GM13976 (cell line): ENCODE measurements around the gene SLC5A6.
"Not testable (repeated sequence)": the region's sequence is repeated elsewhere in the genome, so short reads cannot be mapped to it uniquely, and the experiment has no call there.

ENCODE experiments used
- DNase-seq: peaks from one replicate; pipeline ENCODE4 v3.0.0; 2012; ENCODE audit warnings: low spot score
- CTCF ChIP-seq: IDR thresholded peaks from 2 replicates; pipeline ENCODE4 v1.5.1; 2012; ENCODE audit warnings: borderline replicate concordance, mild to moderate bottlenecking; ENCODE audit not compliant: insufficient read depth; ENCODE audit errors: extremely low read depth, missing control alignments, control extremely low read depth
- in situ Hi-C: fragments of 300-500 bp; cut with MboI; formaldehyde crosslinking; loops from one replicate; pipeline ENCODE4 v1.12.0; 2022; ENCODE audit warnings: low sequenced_read_pairs, mixed read lengths, inconsistent platforms; ENCODE audit not compliant: unreplicated experiment

Gene SLC5A6

DNA sequence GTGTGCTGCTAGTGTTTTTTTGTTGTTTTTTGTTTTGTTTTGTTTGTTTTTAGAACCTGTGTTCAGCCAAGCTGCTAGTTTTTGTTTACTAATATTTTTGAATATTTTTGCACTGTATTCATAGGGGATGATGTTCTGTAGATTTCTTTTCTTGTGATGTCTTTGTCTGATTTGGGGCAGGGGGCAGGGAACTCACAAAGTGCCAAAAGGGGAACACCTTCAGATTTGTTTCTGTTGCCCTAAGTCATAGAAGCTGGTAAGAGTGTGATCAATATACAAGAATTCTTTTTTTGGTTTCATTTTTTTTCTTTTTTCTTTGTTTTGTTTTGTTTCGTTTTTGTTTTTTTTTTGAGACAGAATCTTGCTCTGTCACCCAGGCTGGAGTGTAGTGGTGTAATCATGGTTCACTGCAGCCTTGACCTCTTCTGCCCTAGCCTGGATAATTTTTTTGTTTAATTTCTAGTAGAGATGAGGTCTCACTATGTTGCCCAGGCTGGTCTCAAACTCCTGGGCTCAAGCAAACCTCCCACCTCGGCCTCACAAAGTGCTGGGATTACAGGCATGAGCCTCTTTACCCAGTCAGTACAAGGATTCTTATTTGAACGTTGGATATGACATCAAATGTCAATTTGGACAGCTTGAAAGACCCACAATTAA lies 32.6 kb downstream of the SLC5A6 start:
- in situ Hi-C loops, result loop anchor here (25.0 kb wide), 1 partner anchor 217 kb away; the partner anchor contains the start of gene MAPRE3
- no peak for TF ChIP-seq CTCF
- DNase-seq, result no peak

DNA sequence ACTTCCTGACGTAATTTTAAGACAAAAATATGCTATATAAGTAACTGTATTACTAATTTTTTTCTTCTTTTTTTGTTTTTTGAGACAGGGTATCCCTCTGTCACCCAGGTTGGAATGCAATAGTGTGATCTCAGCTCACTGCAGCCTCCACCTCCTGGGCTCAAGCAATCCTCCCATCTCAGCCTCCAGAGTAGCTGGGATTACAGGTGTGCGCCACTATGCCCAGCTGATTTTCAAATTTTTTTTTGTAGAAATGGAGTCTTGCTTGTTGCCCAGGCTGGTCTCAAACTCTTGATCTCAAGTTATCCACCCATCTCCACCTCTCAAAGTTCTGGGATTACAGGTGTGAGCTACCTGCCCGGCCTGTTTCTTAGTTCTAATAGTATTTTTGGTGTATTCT lies 33.6 kb downstream of the SLC5A6 start:
- no peak for DNase-seq
- in situ Hi-C loops, result loop anchor here (25.0 kb wide), 1 partner anchor 216 kb away; the partner anchor contains the start of gene MAPRE3
- TF ChIP-seq CTCF, result no peak

GRCh38 chr2:27177441-27178351 lies 34.4 kb downstream of the SLC5A6 start:
- TF ChIP-seq CTCF, result no peak
- no peak for DNase-seq
- in situ Hi-C loops, result loop anchor here (25.0 kb wide), 1 partner anchor 215 kb away; the partner anchor contains the start of gene MAPRE3

GRCh38 chr2:27175781-27176180 lies 36.3 kb downstream of the SLC5A6 start:
- not testable (repeated sequence) for DNase-seq
- in situ Hi-C loops, result loop anchor here (25.0 kb wide), 1 partner anchor 213 kb away; the partner anchor contains the start of gene MAPRE3

DNA sequence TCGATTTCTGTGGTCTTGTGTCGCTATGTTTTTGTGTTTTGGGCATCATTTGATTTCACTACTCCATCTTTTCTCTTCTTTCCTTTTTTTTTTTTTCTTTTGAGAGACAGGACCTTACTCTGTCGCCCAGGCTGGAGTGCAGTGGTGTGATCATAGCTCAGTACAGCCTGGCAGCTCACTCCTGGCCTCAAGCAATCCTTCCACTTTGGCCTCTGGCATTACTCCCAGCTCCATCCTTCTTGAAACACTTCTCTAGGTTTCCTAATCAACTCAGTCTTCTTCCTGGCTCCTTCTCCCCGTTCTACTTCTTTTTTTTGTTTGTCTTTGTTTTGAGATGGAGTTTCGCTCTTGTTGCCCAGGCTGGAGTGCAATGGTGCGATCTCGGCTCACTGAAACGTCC lies 36.7 kb downstream of the SLC5A6 start:
- in situ Hi-C loops, result loop anchor here (25.0 kb wide), 1 partner anchor 213 kb away; the partner anchor contains the start of gene MAPRE3
- no peak for TF ChIP-seq CTCF
- no peak for DNase-seq

- in situ Hi-C loops, result loop anchor here (25.0 kb wide), 1 partner anchor 212 kb away; the partner anchor contains the start of gene MAPRE3
- no peak for DNase-seq
- no peak for TF ChIP-seq CTCF
Measured at GRCh38 chr2:27174638-27175037, 37.4 kb downstream of the SLC5A6 start.
